Effector memory CD4-positive, alpha-beta T cell (primary cell): Measurements from ENCODE around the gene PALS2.

Experiments used
- DNase-seq, 3 donors: peaks; one replicate each; pipeline ENCODE4 v3.0.0-alpha.2; 2020
- H3K27ac ChIP-seq: 2 replicates; pipeline ENCODE4 v1.7.0; 2013; ENCODE audit warnings: mild to moderate bottlenecking, low read length, moderate library complexity; ENCODE audit not compliant: insufficient read depth, poor library complexity, severe bottlenecking
- H3K27me3 ChIP-seq: replicated peaks from 2 replicates; pipeline ENCODE4 v1.7.0; 2013; ENCODE audit warnings: mild to moderate bottlenecking, low read length; ENCODE audit not compliant: insufficient read depth, control insufficient read depth, poor library complexity, severe bottlenecking
- H3K36me3 ChIP-seq: 2 replicates; pipeline ENCODE4 v1.7.0; 2013; ENCODE audit warnings: mild to moderate bottlenecking, low read length, moderate library complexity; ENCODE audit not compliant: control insufficient read depth, insufficient read depth
- H3K4me1 ChIP-seq: 2 replicates; pipeline ENCODE4 v1.7.0; 2013; ENCODE audit warnings: low read length, mild to moderate bottlenecking; ENCODE audit not compliant: control insufficient read depth, insufficient read depth, poor library complexity, severe bottlenecking
- H3K4me3 ChIP-seq: 2 replicates; pipeline ENCODE4 v1.7.0; 2013; ENCODE audit warnings: low read length, low read depth, mild to moderate bottlenecking; ENCODE audit not compliant: insufficient read depth, poor library complexity, severe bottlenecking
- H3K9me3 ChIP-seq: 2 replicates; pipeline ENCODE4 v1.7.0; 2013; ENCODE audit warnings: mild to moderate bottlenecking, low read length, moderate library complexity; ENCODE audit not compliant: control insufficient read depth

PALS2 gene

DNA sequence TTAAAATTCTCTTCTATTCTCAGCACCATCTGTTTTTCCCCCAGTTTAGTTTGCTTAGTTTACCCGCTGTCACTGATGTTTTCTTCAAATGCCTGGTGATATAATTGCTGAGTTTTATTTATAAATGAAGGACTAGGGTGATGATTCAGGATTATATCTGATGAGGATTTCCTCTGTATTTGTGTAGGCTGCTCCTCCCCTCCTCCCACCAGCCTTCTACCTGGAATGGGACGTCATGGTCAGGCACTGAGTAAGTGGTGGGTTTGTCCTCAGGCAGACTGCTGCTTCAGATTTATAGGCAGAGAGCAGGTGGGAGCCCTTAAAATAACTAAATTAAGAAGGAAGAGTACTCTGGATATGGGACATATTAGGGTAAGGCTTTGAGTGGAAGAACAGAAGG, 35.8 kb downstream of the PALS2 start:
- no peak overlapping the region for H3K4me3 ChIP-seq
- no peaks in the 10 kb centered on the region for H3K27me3 ChIP-seq
- no peaks in the 10 kb centered on the region for H3K4me1 ChIP-seq
- no peaks in the 10 kb centered on the region for H3K36me3 ChIP-seq
- no peak overlapping the region for H3K27ac ChIP-seq
- DNase-seq = no peak
- H3K9me3 ChIP-seq = no peaks in the 10 kb centered on the region

DNA sequence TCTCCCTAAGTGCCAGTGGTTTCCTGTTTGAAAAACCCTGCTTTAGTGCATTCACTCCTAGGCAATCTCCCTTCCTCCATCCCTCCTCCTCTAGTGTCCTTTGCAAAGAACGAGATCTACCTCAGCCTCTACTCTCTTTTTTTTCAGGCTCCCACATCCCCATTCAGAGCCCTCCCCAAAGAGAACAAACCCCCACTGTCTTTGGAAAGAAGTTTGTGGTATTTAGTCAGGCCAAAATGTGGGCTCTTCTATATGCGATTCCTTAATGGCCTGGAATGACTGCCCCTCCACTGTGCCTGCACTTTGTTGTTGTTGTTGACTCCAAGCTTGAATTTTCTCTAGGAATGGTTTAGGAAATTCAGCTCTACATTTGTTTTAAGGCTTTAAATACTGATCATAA, 36.3 kb downstream of the PALS2 start:
- Histone ChIP-seq H3K4me1 (no peaks in the 10 kb centered on the region), H3K27me3 (no peaks in the 10 kb centered on the region), H3K36me3 (no peaks in the 10 kb centered on the region), H3K4me3 (no peak overlapping the region), H3K27ac (no peak overlapping the region), H3K9me3 (no peaks in the 10 kb centered on the region)
- DNase-seq = no peak

DNA sequence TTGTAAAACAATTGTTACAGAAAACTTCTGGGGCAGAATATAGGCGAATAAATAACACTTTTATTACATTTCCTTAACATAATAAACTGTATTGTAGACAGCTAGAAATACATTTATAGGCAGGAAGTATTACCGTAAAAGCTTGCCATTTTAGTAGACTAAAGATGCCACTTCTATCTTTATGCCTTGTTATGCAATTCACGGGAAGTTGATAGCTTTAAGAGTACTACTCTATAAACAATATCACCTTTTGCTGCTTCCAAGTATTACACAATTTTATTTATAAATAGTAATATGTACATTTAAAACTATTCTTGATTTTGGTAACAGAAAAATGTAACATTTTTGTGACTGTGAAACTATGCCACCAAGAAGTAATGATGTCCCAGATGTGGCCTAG, 37.9 kb downstream of the PALS2 start:
- DNase-seq = no peak
- H3K4me3 ChIP-seq = no peak overlapping the region

DNA sequence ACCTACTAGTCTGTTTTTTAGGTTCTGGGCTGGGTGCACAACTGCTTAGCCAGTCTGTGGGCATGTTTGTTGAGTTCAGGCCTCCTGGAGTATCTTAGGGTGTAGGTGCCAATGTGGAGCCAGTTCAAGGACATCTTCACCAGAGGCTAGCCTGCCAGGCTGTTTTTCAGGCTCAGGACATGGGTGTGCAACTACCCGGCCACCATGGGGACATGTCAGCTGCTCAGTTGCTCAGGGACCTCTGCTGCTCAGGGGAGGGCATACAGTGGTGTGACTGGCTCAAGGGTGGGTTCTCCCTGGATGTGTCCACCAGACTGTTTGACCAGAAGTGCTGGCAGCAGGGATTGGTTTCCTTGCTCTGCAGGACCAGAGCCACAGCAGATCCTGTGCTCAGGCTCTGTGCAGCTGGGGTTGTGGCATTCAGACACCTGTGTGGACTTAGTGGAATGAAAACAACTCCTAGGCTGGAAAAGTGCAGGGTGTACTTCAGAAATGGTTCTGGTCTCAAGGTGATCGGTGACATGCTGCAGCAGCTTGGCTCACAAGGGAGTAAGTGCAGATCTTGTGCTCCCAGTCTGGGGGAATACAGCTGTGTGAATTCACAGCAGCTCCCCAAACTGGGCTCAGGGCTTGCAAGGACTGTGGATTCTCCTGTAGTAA, 44.8 kb downstream of the PALS2 start:
- H3K9me3 ChIP-seq = no peaks in the 10 kb centered on the region
- no peaks in the 10 kb centered on the region for H3K27me3 ChIP-seq
- no peak for DNase-seq
- H3K4me1 ChIP-seq = no peaks in the 10 kb centered on the region
- H3K4me3 ChIP-seq = no peak overlapping the region
- H3K36me3 ChIP-seq = no peaks in the 10 kb centered on the region
- H3K27ac ChIP-seq = no peak overlapping the region

More for the DNA sequence above, 37.9 kb downstream of the PALS2 start:
- H3K9me3 ChIP-seq = no peaks in the 10 kb centered on the region
- H3K27me3 ChIP-seq = no peaks in the 10 kb centered on the region
- no peak overlapping the region for H3K27ac ChIP-seq
- no peaks in the 10 kb centered on the region for H3K4me1 ChIP-seq
- H3K36me3 ChIP-seq = no peaks in the 10 kb centered on the region

DNA sequence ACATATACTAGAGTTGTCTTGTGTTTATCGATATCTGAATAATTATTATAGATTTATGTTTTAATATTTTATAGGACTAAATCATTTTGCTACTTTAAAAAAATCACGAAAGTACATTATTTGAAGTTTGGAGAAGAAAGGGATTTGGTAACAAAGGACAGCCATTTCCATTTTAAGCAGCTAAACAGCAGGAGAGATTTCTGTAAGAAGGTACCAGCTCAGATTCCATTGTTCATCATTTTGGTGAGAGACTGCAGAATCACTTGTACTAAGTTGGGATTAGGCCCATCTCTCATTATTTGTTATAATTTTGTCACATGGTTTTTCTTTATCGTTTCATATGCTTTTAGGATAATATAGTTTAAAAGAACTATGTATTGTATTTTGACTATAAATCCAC, 46.7 kb downstream of the PALS2 start:
- Histone ChIP-seq H3K27ac (no peak overlapping the region), H3K36me3 (no peaks in the 10 kb centered on the region)
- no peak for DNase-seq

DNA sequence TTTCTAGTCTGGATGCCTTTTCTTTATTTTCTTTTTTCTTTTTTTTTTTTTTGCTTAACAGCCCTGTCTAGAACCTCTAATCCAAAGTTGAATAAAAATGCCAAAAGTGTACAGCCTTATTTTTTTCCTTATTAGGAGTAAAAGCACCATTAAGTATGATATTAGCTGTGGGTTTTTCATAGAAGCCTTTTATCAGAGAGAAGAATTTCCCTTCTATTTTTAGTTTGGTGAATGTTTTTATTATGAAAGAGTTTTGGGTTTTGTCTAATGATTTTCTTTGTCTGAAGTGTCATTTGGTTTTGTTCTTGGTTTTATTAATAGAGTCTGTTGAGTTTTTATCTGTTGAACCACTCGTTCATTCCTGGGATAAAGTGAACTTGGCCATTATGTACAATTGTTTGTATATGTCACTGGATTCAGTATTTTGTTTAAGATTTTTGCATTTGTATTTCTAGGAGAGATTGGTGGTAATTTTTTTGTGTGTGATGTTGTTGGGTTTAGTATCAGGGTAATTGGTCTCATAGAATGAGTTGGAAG, 49.5 kb downstream of the PALS2 start:
- no peak overlapping the region for H3K4me3 ChIP-seq
- no peaks in the 10 kb centered on the region for H3K27me3 ChIP-seq
- H3K4me1 ChIP-seq = no peaks in the 10 kb centered on the region
- DNase-seq = no peak
- no peaks in the 10 kb centered on the region for H3K36me3 ChIP-seq
- H3K27ac ChIP-seq = no peak overlapping the region
- H3K9me3 ChIP-seq = no peaks in the 10 kb centered on the region

More for the DNA sequence above, 46.7 kb downstream of the PALS2 start:
- Histone ChIP-seq H3K4me1 (no peaks in the 10 kb centered on the region), H3K9me3 (no peaks in the 10 kb centered on the region), H3K27me3 (no peaks in the 10 kb centered on the region), H3K4me3 (no peak overlapping the region)
